22Rv1 (cell line): Measurements from ENCODE around the gene CKB.

Experiments
- H3K27ac ChIP-seq: fragments of 450-650 bp; 2 replicates; pipeline ENCODE4 v1.5.1; 2017
- ZFX ChIP-seq: fragments of 450-650 bp; IDR thresholded peaks from 2 replicates; pipeline ENCODE4 v1.6.1; 2017; ENCODE audit warnings: antibody characterized with exemption, borderline replicate concordance
- TF ChIP-seq, protein P1 (sequence below): fragments of 450-650 bp; IDR thresholded peaks from 2 replicates; pipeline ENCODE4 v1.5.1; 2017; ENCODE audit warnings: mild to moderate bottlenecking

The CKB gene

DNA sequence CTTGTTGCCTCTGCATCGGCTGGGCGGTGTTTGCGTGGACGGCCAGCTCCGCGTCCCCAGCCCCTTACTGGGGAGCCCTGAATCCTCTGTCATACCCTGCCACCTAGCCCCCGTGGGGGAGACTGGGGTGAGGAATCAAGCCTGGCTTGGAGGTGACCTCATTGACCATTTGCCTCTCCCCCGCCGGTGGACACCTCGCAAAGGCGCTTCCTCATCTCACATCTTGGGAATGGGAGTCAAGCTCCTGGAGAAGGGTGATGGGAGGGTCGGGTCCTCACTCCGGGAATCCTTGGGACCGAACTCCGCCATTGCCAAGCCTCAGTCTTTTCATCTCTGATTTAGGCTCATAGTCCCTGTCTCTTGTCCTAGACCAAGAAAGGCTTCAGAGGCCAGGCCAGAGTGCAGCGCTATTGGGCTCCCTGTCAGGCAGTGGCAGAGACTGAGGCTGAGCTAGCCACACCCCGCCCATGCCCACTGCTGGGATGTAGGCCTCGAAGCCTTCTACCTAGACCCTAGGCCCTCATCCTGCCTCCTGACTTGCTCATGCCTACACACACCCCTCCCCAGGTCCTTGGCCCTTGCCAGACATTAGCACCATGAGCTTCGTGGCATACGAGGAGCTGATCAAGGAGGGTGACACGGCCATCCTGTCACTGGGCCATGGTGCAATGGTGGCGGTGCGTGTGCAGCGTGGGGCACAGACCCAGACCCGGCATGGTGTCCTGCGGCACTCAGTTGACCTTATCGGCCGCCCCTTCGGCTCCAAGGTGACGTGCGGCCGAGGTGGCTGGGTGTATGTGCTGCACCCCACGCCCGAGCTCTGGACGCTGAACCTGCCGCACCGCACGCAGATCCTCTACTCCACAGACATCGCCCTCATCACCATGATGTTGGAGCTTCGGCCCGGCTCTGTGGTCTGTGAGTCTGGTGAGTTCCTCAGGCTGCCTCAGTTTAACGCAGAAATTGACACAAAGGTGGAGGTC, 7.0 kb upstream of the CKB start:
- no peak for TF ChIP-seq ZFX
- TF ChIP-seq, protein P1, sequence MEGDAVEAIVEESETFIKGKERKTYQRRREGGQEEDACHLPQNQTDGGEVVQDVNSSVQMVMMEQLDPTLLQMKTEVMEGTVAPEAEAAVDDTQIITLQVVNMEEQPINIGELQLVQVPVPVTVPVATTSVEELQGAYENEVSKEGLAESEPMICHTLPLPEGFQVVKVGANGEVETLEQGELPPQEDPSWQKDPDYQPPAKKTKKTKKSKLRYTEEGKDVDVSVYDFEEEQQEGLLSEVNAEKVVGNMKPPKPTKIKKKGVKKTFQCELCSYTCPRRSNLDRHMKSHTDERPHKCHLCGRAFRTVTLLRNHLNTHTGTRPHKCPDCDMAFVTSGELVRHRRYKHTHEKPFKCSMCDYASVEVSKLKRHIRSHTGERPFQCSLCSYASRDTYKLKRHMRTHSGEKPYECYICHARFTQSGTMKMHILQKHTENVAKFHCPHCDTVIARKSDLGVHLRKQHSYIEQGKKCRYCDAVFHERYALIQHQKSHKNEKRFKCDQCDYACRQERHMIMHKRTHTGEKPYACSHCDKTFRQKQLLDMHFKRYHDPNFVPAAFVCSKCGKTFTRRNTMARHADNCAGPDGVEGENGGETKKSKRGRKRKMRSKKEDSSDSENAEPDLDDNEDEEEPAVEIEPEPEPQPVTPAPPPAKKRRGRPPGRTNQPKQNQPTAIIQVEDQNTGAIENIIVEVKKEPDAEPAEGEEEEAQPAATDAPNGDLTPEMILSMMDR: no peak
- peak overlapping the region; percentile 96 for H3K27ac ChIP-seq

DNA sequence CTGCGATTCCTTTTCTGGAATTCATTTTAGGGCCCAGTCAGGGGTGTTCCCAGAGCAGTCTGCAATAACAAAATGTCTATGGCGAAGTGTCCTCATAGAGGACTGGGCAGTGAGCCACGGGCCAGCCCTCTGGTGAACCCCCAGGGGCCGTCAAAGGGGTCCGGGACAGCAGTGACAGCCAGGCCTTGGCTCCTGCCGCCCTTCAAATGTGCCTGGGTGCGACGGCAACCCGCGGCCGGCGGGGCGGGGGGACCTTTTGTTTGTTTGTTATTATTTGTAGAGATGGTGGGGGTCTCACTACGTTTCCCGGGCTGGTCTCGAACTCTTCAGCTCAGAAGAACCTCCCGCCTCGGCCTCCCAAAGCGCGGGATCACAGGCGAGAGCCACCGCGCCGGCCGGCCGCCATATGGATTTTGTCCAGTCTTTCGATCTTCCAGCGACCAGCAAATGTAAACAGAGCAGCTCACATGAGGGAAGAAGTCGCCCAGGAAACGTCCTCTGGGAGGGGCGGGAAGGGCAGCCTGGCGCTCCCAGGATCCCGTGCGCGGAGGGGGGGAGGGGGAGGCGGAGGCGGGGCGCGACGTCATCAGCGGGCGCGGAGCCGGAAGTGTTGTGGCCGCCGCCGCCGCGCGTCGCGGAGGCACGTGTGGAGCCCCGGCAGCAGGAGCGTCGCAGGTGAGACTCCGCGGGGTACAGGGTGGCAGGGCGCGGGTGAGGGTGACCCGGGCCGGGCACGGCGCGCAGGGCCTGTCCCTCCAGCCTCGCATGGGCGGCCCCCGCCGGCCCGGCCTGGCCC, 6.2 kb upstream of the CKB start, which contains the start of gene TRMT61A:
TSS of gene TRMT61A (plus strand) at position 610 of the 796 bp plus-strand sequence. CDS start 783 bp downstream, outside the sequence.
- H3K27ac ChIP-seq: peak within 1 kb of the TSS; percentile 96
- TF ChIP-seq ZFX: no peak
- TF ChIP-seq, protein P1: no peak

DNA sequence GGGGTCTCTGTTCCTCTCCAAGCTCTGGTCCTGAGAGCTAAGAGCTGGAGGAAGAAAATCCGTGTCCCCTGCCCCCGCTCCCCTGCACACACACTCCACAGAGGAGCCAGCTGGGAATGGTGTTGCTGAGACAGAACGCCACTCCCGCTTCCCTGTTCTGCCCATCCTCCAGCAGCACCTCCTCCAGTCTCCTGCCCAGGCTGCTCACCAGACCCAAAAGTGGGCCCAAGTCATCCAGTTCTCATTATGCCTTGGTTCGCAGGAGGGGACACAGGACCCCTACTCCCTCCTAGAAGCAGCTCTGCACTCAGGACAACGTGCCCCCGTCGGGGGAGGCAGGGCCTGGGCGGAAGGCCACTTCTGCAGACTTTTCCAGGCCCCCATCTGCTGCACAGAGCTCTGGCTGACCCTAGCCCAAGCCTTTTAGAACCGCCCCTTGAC, 5.5 kb upstream of the CKB start:
- TF ChIP-seq, protein P1: no peak
- no peak for TF ChIP-seq ZFX
- peak overlapping the region; percentile 96 for H3K27ac ChIP-seq

DNA sequence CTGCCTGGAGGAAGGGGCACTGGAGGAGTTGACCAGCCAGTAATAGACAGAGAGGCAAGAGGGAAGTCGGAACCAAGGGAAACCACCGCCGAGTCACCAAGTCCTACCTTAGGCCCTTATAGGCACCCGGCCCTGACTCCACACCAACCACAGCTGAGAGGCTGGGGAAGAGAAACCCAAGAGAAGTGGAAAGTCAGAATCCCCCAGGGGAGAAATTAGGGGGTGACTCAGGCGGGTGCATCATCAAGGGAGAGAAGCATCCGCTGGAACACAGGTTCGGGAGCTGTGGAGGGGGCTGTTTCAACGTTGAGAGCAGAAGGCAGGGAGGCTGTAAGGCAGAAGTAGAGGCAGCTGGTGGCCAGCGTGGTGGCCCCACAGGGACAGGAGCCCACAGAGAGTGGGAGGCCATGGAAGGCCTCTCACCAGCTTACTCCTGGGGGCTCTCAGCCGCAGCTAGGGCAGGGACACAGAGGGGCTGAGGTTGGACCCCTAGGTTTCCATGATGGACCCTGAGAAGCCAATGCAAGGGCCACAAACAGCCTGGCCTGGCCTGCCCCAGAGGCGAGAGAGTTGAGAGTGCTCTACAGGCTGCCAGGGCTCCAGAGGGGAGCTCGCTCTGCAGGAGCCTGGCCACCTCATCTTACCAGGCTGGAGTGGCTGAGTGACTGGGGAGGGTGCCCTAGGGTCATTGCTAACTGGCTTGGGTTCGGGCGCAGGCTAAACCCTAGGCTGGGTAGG, 4.9 kb upstream of the CKB start:
- H3K27ac ChIP-seq: peak overlapping the region; percentile 96
- no peak for TF ChIP-seq ZFX
- TF ChIP-seq, protein P1: no peak

DNA sequence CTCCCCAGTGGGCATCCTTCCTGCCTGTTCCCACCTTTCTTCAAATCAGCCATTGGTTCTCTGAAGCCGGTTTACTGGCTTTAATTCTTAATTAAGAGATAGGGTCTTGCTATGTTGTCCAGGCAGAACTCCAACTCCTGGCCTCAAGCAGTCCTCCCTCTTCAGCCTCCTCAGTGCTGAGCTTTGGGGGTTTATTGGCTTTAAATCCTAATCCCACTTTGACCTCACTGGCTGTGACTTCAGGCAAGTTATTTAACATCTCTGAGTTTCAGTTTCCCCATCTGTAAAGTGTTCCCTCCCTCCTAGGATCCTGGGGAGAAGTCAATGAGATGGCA, 4.3 kb upstream of the CKB start:
- TF ChIP-seq, protein P1: no peak
- TF ChIP-seq ZFX: no peak
- H3K27ac ChIP-seq: peak overlapping the region; percentile 96

DNA sequence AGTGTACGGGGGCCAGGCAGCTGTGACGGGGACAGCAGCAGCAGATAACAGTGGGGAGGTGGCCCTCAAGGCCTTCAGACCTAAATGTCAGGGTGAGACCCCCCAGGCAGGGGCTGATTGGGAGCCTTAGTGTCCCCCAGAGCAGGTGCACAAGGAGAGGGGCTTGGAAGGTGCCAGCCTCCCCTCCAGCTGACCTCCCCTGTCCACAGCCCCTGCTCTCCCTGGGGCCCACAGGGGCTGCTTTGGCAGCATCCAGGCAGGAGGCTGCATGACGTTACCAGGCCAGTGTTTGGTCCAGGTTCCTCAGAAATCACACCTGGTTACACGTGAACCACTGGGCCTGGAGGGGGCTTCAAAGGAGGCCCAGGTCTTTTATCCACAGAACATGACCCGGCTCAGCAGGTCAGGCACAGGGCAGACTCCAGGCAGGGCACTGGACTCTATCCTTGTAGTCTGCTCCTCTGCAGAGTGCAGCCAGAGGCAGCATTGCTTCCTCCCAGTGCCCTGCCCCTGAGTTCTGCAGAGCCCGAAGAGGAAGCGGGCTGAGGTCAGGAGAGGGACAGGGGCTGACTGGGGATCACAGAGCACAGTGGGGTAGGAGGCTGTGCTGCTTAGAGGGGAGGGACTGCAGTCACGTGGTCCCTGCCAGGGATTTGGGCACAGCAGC, 3.8 kb upstream of the CKB start:
- TF ChIP-seq ZFX: no peak
- TF ChIP-seq, protein P1: no peak
- H3K27ac ChIP-seq: peak overlapping the region; percentile 96

DNA sequence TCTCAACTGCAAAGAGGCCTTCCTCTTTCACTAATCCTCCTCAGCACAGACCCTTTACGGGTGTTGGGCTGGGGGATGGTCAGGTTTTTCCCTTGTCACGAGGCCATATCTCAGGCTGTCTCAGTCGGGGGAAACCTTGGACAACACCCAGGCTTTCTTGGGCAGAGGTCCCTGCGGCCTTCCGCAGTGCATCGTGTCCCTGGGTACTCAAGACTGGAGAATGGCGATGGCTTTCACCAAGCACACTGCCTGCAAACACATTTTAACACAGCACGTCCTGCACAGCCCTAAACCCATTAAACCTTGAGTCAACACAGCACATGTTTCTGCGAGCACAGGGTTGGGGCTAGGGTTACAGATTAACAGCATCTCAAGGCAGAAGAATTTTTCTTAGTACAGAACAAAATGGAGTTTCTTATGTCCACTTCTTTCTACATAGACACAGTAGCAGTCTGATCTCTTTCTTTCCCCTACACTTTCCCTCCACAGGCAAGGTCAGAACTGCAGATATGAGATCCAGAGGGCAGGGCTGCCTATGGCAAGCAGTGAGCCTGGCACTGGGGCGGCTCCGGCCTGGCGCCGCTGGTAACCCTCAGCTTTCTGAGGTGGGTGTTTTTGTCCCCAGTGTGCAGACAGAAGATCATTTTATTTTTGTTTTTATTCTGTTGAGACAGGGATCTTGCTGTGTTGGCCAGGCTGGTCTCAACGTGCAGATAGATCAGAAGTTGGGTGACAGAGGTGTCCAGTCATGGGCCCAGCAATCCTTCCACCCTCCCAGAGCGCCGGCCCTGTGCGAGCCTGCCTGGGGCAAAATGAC, 3.0 kb upstream of the CKB start:
- H3K27ac ChIP-seq: peak overlapping the region; percentile 96
